ENCODE measurements around the gene MET.
"Not testable (repeated sequence)": the region's sequence is repeated elsewhere in the genome, so short reads cannot be mapped to it uniquely, and the experiment has no call there.

MET gene

GRCh38 chr7:116752305-116753074, 80.5 kb downstream of the MET start:
- DNase-seq (ENCODE audit: low read depth in 2 of 2): no peak

- DNase-seq (ENCODE audit: low read depth in 2 of 2): no peak
Observed at GRCh38 chr7:116753130-116753529, 81.1 kb downstream of the MET start.

- no peak for DNase-seq (ENCODE audit: low read depth in 2 of 2)
Observed at GRCh38 chr7:116754186-116754585, 82.2 kb downstream of the MET start.

GRCh38 chr7:116757283-116757682, 85.3 kb downstream of the MET start:
- no peak for DNase-seq (ENCODE audit: low read depth in 2 of 2)

- DNase-seq (ENCODE audit: low read depth in 2 of 2): not testable (repeated sequence)
Observed at GRCh38 chr7:116759642-116760041, 87.6 kb downstream of the MET start.

GRCh38 chr7:116762971-116763370, 91.0 kb downstream of the MET start:
- DNase-seq (ENCODE audit: low read depth in 2 of 2): no peak

- no peak for DNase-seq (ENCODE audit: low read depth in 2 of 2)
Observed at GRCh38 chr7:116763647-116764046, 91.7 kb downstream of the MET start.

GRCh38 chr7:116766881-116767280, 94.9 kb downstream of the MET start:
- DNase-seq (ENCODE audit: low read depth in 2 of 2): no peak

GRCh38 chr7:116769546-116769945, 97.5 kb downstream of the MET start:
- no peak for DNase-seq (ENCODE audit: low read depth in 2 of 2)

GRCh38 chr7:116770941-116771340, 98.9 kb downstream of the MET start:
- no peak for DNase-seq (ENCODE audit: low read depth in 2 of 2)

GRCh38 chr7:116771640-116772039, 99.6 kb downstream of the MET start:
- DNase-seq (ENCODE audit: low read depth in 2 of 2): no peak

- no peak for DNase-seq (ENCODE audit: low read depth in 2 of 2)
Observed at GRCh38 chr7:116772423-116772863, 100.4 kb downstream of the MET start.

GRCh38 chr7:116772926-116773749, 101.1 kb downstream of the MET start:
- no peak for DNase-seq (ENCODE audit: low read depth in 2 of 2)

GRCh38 chr7:116776046-116776445, 104.0 kb downstream of the MET start:
- no peak for DNase-seq (ENCODE audit: low read depth in 2 of 2)

GRCh38 chr7:116776610-116777289, 104.8 kb downstream of the MET start:
- DNase-seq (ENCODE audit: low read depth in 2 of 2): no peak

GRCh38 chr7:116777651-116778281, 105.8 kb downstream of the MET start:
- no peak for DNase-seq (ENCODE audit: low read depth in 2 of 2)

GRCh38 chr7:116779216-116779615, 107.2 kb downstream of the MET start:
- DNase-seq (ENCODE audit: low read depth in 2 of 2): no peak

- DNase-seq (ENCODE audit: low read depth in 2 of 2): no peak
Observed at GRCh38 chr7:116779931-116780330, 107.9 kb downstream of the MET start.

- DNase-seq (ENCODE audit: low read depth in 2 of 2): no peak
Observed at GRCh38 chr7:116780521-116780920, 108.5 kb downstream of the MET start.

GRCh38 chr7:116780966-116781365, 109.0 kb downstream of the MET start:
- no peak for DNase-seq (ENCODE audit: low read depth in 2 of 2)

- DNase-seq (ENCODE audit: low read depth in 2 of 2): no peak
Observed at GRCh38 chr7:116781584-116781983, 109.6 kb downstream of the MET start.

GRCh38 chr7:116782177-116782711, 110.2 kb downstream of the MET start:
- DNase-seq (ENCODE audit: low read depth in 2 of 2): no peak

All from activated CD4-positive, alpha-beta T cell treated with anti-CD3 and anti-CD28 coated beads for 24 hours (primary cell).